Cardiac muscle cell (in vitro differentiated cells and primary cell): Measurements from ENCODE around the gene PGAP2. TPM values are rescaled to one million over a fixed set of nuclear protein-coding genes. Genes with fewer than 3 reads are reported as not detected.

Source experiments
- DNase-seq, 2 donors: peaks; one replicate each; pipeline versions ENCODE4 v3.0.0 to v3.0.0-alpha.2; 2010 to 2017; ENCODE audit warnings: low read depth in 1 of 2, low spot score in 1 of 2
- H3K27ac ChIP-seq: fragments of 200-600 bp; sonication (generic); 2 replicates; pipeline ENCODE4 v1.5.1; 2016
- H3K27me3 ChIP-seq: fragments of 200-600 bp; sonication (generic); 2 replicates; pipeline ENCODE4 v1.6.0; 2016; ENCODE audit warnings: control low read depth
- H3K36me3 ChIP-seq: fragments of 200-600 bp; sonication (generic); 2 replicates; pipeline ENCODE4 v1.5.1; 2016; ENCODE audit warnings: control low read depth
- H3K4me1 ChIP-seq: fragments of 200-600 bp; sonication (generic); 2 replicates; pipeline ENCODE4 v1.8.1; 2017; ENCODE audit warnings: low read depth, mild to moderate bottlenecking, mixed run types
- H3K4me3 ChIP-seq: fragments of 200-600 bp; sonication (generic); 2 replicates; pipeline ENCODE4 v1.5.1; 2016; ENCODE audit warnings: mild to moderate bottlenecking
- H3K9me3 ChIP-seq: fragments of 200-600 bp; sonication (generic); 2 replicates; pipeline ENCODE4 v1.5.1; 2017; ENCODE audit warnings: low read depth, mild to moderate bottlenecking, control low read depth
- CTCF ChIP-seq: IDR thresholded peaks from 2 replicates; pipeline ENCODE4 v1.5.1; 2012; ENCODE audit warnings: low read depth, mild to moderate bottlenecking, low read length
- polyA plus RNA-seq: library from polyadenylated mRNA; unstranded; fragments of >200 nt; fragmentation: Nextera tagmentation; extraction: Ambion mirVana; gene quantifications from 2 replicates; pipeline ENCODE4 v1.2.1, GENCODE V29; 2016
- total RNA-seq: library from RNA; depleted of rRNA; stranded (reverse); fragments of >200 nt; gene quantifications from 2 replicates; pipeline ENCODE4 v1.2.3, GENCODE V29; 2016

Gene PGAP2
- total and polyA plus RNA-seq, 2 experiments from 2014 or later = 18.2 to 24.9 TPM

DNA sequence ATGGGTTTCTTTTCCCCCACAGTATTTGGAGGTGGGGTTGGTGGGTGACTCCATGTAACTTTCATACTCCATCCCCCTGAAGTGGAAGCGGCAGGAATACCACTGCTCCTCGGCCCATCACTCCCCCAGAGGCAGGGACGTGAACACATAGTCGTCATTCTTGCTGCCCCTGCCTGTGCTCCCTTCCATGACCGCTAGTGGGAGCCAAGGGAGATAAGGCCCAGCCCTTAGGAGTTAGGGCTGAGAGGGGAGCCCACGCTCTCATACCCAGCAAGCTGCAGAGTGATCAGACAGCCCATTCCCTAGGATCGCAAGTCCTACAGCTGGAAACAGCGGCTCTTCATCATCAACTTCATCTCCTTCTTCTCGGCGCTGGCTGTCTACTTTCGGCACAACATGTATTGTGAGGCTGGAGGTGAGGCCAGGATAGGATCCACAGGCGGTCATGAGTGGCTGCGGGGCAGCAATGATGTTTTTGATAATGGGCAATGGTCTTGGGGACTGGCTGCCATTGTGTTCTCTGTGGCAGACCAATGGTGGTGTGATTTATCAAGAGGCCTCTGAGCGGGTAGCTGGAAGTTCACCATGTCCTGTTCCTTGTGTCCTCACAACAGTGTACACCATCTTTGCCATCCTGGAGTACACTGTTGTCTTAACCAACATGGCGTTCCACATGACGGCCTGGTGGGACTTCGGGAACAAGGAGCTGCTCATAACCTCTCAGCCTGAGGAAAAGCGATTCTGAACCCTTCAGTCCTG, 16.5 kb downstream of the PGAP2 start:
- H3K27ac ChIP-seq = no peak overlapping the region
- H3K4me3 ChIP-seq = no peak overlapping the region
- no peaks in the 10 kb centered on the region for H3K27me3 ChIP-seq
- peak; percentile 70 for TF ChIP-seq CTCF
- H3K4me1 ChIP-seq = no peaks in the 10 kb centered on the region
- peaks cover 5% of the 10 kb centered on the region for H3K36me3 ChIP-seq
- DNase-seq = peak; percentile 69 to 70
- no peaks in the 10 kb centered on the region for H3K9me3 ChIP-seq

GRCh38 chr11:3825473-3826154, 17.3 kb downstream of the PGAP2 start:
- H3K9me3 ChIP-seq = no peaks in the 10 kb centered on the region
- H3K27me3 ChIP-seq = no peaks in the 10 kb centered on the region
- peaks cover 5% of the 10 kb centered on the region for H3K36me3 ChIP-seq
- TF ChIP-seq CTCF = no peak
- no peak overlapping the region for H3K27ac ChIP-seq
- no peak overlapping the region for H3K4me3 ChIP-seq
- H3K4me1 ChIP-seq = no peaks in the 10 kb centered on the region
- DNase-seq = no peak

GRCh38 chr11:3826721-3827120, 18.4 kb downstream of the PGAP2 start:
- H3K27me3 ChIP-seq = no peaks in the 10 kb centered on the region
- no peak for TF ChIP-seq CTCF
- DNase-seq = no peak
- no peak overlapping the region for H3K4me3 ChIP-seq
- peaks cover 4% of the 10 kb centered on the region for H3K4me1 ChIP-seq
- peaks cover 5% of the 10 kb centered on the region for H3K36me3 ChIP-seq
- H3K27ac ChIP-seq = no peak overlapping the region
- H3K9me3 ChIP-seq = no peaks in the 10 kb centered on the region

DNA sequence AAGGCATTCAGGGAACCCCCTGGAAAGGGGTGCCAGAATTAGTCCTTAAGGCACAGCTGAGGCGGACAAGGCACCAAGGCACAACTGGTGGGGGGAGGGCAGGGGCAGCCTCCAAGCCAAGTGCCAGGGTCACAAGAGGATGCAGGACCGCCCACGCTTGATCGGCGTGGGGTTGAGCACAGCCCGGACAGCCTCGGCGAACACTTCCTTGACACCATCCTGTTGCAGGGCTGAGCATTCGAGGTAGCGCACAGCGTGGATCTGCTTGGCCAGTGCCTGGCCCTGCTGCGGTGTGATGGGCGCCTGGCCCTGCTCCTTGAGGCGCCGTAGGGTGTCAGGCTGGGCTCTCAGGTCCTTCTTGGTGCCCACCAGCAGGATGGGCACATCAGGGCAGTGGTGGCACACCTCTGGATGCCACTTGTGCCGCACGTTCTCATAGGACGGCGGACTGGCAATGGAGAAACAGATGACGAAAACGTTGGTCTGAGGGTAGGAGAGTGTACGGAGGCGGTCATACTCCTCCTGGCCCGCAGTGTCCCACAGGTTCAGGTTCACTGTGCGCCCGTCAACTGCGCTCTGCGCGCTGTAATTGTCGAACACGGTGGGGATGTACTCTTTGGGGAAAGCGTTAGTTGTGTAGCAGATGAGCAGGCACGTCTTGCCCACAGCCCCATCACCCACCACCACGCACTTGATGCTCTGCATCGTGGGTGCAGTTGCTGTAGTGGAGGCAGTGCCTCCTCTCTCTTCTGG, 19.2 kb downstream of the PGAP2 start:
- DNase-seq = no peak
- H3K9me3 ChIP-seq = no peaks in the 10 kb centered on the region
- H3K27ac ChIP-seq = no peak overlapping the region
- no peaks in the 10 kb centered on the region for H3K27me3 ChIP-seq
- no peak overlapping the region for H3K4me3 ChIP-seq
- H3K4me1 ChIP-seq = peaks cover 13% of the 10 kb centered on the region
- no peak for TF ChIP-seq CTCF
- H3K36me3 ChIP-seq = peaks cover 5% of the 10 kb centered on the region

DNA sequence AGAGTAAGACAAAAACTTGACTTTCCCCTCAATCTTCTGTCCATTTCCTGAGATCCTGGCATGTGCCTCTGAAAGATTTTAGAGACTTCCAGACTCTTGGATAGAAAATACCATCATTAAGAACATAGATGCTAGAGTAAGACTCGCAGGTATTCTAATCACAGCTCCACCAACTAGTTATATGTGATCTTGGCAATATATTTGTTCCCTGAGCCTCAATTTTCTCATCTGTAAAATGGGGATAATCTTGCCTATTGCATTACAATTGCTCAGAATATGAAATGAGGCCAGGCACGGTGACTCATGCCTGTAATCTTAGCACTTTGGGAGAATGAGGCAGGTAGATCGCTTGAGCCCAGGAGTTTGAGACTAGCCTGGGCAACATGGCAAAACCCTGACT, 21.7 kb downstream of the PGAP2 start:
- Histone ChIP-seq H3K9me3 (no peaks in the 10 kb centered on the region), H3K4me1 (peaks cover 13% of the 10 kb centered on the region), H3K27me3 (no peaks in the 10 kb centered on the region), H3K36me3 (peaks cover 5% of the 10 kb centered on the region), H3K27ac (no peak overlapping the region), H3K4me3 (no peak overlapping the region)
- TF ChIP-seq CTCF = no peak
- no peak for DNase-seq
